Astrocyte (in vitro differentiated cells and primary cell): ENCODE measurements around the gene SCN8A.

Experiments used
- EZH2 ChIP-seq: IDR thresholded peaks from 2 replicates; pipeline ENCODE4 v1.6.1; 2012; ENCODE audit warnings: mild to moderate bottlenecking, low read length, inconsistent platforms; ENCODE audit not compliant: insufficient read depth
- TF ChIP-seq, protein P1 (sequence below): IDR thresholded peaks from 2 replicates; pipeline ENCODE4 v1.5.1; 2011; ENCODE audit warnings: low read depth, mild to moderate bottlenecking, inconsistent platforms, low read length, moderate library complexity; ENCODE audit not compliant: insufficient read depth

DNA sequence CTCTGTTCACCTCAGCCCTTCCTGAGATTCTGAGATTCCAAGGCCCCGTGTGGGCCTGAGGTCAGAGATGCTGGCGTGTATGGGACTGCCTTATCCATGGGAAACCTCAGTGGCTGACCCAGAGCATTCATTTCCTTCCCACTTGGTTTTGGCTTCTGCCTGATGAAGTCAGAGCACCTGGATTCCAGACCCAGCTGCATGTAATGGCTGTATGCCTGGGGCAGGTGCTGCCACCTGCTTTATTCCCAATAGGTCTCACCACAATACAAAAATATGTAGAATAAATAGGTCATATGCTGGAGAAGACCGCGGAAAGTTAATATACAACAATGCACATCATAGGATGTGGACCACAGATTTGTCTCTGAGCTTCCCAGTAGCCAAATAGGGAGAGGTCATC is 231.9 kb downstream of the SCN8A start:
- TF ChIP-seq, protein P1, sequence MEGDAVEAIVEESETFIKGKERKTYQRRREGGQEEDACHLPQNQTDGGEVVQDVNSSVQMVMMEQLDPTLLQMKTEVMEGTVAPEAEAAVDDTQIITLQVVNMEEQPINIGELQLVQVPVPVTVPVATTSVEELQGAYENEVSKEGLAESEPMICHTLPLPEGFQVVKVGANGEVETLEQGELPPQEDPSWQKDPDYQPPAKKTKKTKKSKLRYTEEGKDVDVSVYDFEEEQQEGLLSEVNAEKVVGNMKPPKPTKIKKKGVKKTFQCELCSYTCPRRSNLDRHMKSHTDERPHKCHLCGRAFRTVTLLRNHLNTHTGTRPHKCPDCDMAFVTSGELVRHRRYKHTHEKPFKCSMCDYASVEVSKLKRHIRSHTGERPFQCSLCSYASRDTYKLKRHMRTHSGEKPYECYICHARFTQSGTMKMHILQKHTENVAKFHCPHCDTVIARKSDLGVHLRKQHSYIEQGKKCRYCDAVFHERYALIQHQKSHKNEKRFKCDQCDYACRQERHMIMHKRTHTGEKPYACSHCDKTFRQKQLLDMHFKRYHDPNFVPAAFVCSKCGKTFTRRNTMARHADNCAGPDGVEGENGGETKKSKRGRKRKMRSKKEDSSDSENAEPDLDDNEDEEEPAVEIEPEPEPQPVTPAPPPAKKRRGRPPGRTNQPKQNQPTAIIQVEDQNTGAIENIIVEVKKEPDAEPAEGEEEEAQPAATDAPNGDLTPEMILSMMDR = no peak
- no peak for TF ChIP-seq EZH2
